ENCODE measurements around the gene CCDC116. TPM values are rescaled to one million over a fixed set of nuclear protein-coding genes. Genes with fewer than 3 reads are reported as not detected.

The CCDC116 gene
- total RNA-seq, 1 donor from 2014 or later, result 0.69 TPM

DNA sequence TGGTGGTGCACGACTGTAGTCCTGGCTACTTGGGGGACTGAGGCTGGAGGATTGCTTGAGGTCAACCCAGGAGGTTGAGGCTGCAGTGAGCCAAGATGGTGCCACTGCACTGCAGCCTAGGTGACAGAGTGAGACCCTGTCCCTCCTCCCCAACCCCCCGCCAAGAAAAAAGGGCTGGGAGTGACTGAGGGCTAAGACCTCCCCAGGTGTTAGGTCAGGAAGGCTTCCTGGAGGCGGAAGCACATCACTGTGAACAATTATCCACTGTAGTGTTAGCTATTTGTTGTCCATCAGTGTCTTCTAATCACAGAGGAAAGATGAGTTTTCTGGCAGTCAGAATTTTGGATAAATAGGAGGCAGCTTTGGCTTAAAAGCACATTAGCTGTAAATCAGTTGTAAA is 11.5 kb upstream of the CCDC116 start:
- TF ChIP-seq, protein P1, sequence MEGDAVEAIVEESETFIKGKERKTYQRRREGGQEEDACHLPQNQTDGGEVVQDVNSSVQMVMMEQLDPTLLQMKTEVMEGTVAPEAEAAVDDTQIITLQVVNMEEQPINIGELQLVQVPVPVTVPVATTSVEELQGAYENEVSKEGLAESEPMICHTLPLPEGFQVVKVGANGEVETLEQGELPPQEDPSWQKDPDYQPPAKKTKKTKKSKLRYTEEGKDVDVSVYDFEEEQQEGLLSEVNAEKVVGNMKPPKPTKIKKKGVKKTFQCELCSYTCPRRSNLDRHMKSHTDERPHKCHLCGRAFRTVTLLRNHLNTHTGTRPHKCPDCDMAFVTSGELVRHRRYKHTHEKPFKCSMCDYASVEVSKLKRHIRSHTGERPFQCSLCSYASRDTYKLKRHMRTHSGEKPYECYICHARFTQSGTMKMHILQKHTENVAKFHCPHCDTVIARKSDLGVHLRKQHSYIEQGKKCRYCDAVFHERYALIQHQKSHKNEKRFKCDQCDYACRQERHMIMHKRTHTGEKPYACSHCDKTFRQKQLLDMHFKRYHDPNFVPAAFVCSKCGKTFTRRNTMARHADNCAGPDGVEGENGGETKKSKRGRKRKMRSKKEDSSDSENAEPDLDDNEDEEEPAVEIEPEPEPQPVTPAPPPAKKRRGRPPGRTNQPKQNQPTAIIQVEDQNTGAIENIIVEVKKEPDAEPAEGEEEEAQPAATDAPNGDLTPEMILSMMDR (IDR thresholded peaks at IDR 0.05), result no peak
- Histone ChIP-seq H3K27ac (no peak overlapping the region), H3K36me3 (peaks cover 14% of the 10 kb centered on the region), H3K27me3 (no peaks in the 10 kb centered on the region), H3K9me3 (no peaks in the 10 kb centered on the region), H3K4me3 (no peak overlapping the region), H3K4me1 (peaks cover 18% of the 10 kb centered on the region)
- DNase-seq (no peak), ATAC-seq (no peak)
- intact Hi-C loops (cut with DNase I), result no loop called here

DNA sequence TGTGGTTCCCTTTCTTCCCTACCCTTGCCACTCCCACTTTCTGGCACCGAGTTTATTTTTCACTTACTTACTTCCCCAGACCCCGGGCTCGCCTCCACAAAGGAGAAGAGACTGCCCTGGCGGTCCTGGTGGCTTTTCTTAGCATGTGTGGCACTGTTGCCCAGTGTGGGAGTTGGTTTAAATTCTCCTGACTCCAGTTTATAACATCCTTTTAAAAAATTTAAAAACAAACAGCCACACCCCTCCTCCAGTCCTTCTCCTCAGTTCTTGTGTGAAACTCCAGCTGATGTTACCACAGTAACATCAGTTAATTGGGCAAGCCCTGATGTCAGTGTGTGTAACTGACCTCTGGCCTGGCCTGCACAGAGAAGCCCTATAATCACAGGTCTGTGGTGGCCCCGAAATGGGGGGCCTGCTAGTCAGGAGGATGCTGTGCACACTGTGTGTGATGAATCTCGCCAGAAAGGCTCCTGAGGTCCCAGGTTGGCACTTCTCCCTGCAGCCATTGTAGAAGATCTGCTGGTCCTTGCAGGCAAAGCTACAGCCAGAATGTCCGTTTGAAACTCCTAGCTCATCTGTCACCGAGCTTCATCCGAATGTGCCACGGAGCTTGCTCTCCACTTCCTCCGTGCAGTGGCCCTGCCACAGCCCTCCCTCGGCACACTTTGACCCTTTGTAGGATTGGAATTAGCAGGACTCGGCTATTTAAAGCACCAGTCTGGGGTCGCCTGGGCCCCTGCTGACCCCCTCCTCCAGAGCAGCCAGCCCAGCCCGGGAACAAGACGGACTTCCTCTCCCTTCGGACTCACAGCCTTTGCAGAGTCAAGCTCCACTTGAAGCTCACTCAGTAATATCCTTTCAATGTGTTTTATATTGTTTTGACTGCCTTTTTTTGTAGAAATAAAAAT is 10.3 kb upstream of the CCDC116 start:
- H3K9me3 ChIP-seq, result no peaks in the 10 kb centered on the region
- ATAC-seq (peak; percentile 69), DNase-seq (no peak)
- TF ChIP-seq, protein P1 (IDR thresholded peaks at IDR 0.05), result no peak
- H3K4me3 ChIP-seq, result no peak overlapping the region
- H3K27ac ChIP-seq, result no peak overlapping the region
- H3K36me3 ChIP-seq, result peaks cover 10% of the 10 kb centered on the region
- intact Hi-C loops (cut with DNase I), result no loop called here
- peaks cover 18% of the 10 kb centered on the region for H3K4me1 ChIP-seq
- H3K27me3 ChIP-seq, result no peaks in the 10 kb centered on the region

DNA sequence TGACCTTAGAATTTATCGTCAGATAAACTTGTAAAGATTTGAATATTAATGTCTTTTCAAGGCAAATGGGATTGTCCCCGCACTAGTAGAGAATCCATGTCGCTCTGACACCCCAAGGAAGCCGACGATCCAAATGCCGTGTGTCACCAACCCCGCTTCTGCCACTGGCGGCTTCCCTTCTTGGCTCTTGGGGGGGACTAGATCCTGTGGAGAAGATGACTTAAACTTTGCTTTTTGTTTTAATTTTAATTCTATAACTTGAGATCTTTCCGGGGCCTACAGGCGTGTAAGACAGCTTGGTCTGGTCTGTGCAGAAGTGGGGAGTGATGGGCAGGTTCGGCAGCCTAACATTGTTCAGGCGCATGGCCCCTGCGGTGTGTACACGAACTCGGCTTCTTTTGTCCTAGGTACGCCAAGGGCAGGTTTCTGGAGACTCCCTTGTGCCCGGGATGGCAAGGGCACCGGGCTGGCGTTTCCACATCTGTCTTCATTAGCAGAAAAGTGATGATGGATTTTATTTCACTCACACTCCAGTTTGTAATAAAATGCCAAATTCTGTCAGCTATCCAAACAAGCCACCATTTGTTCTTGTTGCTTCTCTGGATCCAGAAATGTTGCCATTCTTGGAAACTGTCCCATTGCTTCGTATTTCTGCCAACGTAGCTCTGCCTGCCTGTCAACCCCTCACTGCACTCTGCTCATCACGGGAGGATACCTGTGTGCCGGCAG is 9.5 kb upstream of the CCDC116 start:
- peaks cover 18% of the 10 kb centered on the region for H3K4me1 ChIP-seq
- DNase-seq (no peak), ATAC-seq (no peak)
- peaks cover 10% of the 10 kb centered on the region for H3K36me3 ChIP-seq
- H3K27ac ChIP-seq, result no peak overlapping the region
- TF ChIP-seq, protein P1 (IDR thresholded peaks at IDR 0.05), result no peak
- no peak overlapping the region for H3K4me3 ChIP-seq
- no peaks in the 10 kb centered on the region for H3K27me3 ChIP-seq
- no peaks in the 10 kb centered on the region for H3K9me3 ChIP-seq
- intact Hi-C loops (cut with DNase I), result no loop called here

DNA sequence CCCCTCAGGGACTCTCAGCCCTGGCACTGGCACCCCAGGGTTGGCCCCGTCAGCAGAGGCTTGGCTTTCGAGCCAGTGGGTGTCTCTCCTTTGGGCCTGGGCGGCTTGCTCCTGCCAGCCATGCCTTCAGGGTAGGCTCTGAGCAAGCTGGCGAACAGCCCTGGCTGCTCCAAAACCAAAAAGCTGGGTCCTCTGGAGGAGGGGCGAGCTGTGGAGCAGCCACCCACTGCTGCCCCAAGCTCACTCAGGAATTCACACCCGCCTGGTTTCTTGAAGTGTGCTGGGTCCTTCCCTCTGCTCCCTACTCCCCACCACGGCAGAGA is 9.0 kb upstream of the CCDC116 start:
- DNase-seq, result no peak
- H3K4me3 ChIP-seq, result no peak overlapping the region

DNA sequence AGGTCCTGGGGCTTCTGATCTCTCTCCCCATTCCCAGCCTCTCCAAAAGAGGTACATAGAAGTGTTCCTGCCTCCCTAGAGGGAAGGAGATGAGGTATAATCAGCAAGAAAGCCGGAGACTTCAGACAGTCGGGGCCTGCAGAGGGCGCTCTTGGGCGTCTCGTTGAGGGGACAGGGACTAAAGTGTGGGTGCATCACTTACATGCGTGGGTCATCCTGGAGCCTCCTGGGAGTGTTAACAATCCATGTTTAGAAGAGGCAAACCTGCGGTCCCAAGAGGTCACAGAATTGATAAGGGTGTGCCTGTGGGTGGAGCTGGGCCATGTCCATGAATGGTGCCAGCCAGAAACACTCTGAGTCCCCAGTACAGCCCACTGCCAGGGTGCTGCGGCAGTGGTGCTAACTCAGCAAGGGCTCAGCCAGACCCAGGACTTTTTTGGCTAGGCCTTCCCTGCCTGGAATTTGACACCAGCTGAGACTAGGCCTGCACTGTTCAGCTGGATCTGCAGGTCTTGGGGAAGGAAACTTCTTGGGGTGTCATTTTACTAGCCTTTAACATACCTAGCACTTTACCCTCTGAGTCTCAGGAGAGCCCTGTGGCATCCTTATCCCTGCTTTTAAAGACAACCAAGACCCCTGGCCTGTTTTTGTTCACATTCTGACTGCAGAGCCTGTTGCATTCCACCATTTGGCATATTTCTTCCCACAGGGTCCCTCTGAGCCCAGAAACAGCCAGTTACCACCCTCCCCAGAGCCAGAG is 8.3 kb upstream of the CCDC116 start:
- TF ChIP-seq, protein P1 (IDR thresholded peaks at IDR 0.05), result peak; percentile 36
- Histone ChIP-seq H3K27me3 (no peaks in the 10 kb centered on the region), H3K9me3 (no peaks in the 10 kb centered on the region), H3K27ac (no peak overlapping the region), H3K4me1 (peaks cover 18% of the 10 kb centered on the region), H3K36me3 (peaks cover 10% of the 10 kb centered on the region), H3K4me3 (no peak overlapping the region)
- no peak for ATAC-seq
- intact Hi-C loops (cut with DNase I), result no loop called here
- DNase-seq, result no peak

More for the DNA sequence above, 9.0 kb upstream of the CCDC116 start:
- Histone ChIP-seq H3K9me3 (no peaks in the 10 kb centered on the region), H3K27ac (no peak overlapping the region), H3K27me3 (no peaks in the 10 kb centered on the region), H3K36me3 (peaks cover 10% of the 10 kb centered on the region), H3K4me1 (peaks cover 18% of the 10 kb centered on the region)
- ATAC-seq, result no peak
- intact Hi-C loops (cut with DNase I), result no loop called here
- TF ChIP-seq, protein P1 (IDR thresholded peaks at IDR 0.05), result no peak

Measured in upper lobe of right lung (tissue), 1 donor.